HG03135 (cell line): Measurements from ENCODE around the gene HKDC1.
"Not testable (repeated sequence)": the region's sequence is repeated elsewhere in the genome, so short reads cannot be mapped to it uniquely, and the experiment has no call there.

ENCODE experiments used
- ATAC-seq: cut with Tn5 transposase; IDR thresholded peaks from one replicate; pipeline ENCODE4 v1.9.1; 2021; ENCODE audit warnings: mild to moderate bottlenecking, moderate library complexity; ENCODE audit not compliant: unreplicated experiment

Gene HKDC1

GRCh38 chr10:69220041-69220451 lies at the start of gene HKDC1:
TSS of gene HKDC1 (plus strand) at chr10:69220332. CDS start at chr10:69220436, 104 bp downstream.
- ATAC-seq: no peak

- ATAC-seq: no peak
Measured at GRCh38 chr10:69172241-69172982, 47.7 kb upstream of the HKDC1 start.

- ATAC-seq: not testable (repeated sequence)
Measured at GRCh38 chr10:69175326-69175725, 44.8 kb upstream of the HKDC1 start.

GRCh38 chr10:69176823-69177222 lies 43.3 kb upstream of the HKDC1 start:
- ATAC-seq: no peak

- ATAC-seq: peak; percentile 25
Measured at GRCh38 chr10:69179089-69179742, 40.9 kb upstream of the HKDC1 start.

GRCh38 chr10:69179743-69180524 lies 40.2 kb upstream of the HKDC1 start, which contains the start of gene SUPV3L1:
TSS of gene SUPV3L1 (plus strand) at chr10:69180234. CDS start at chr10:69180292, 58 bp downstream.
- peak; percentile 84 for ATAC-seq

- ATAC-seq: no peak
Measured at GRCh38 chr10:69180525-69181204, 39.5 kb upstream of the HKDC1 start.

GRCh38 chr10:69181433-69181832 lies 38.7 kb upstream of the HKDC1 start:
- no peak for ATAC-seq

- ATAC-seq: no peak
Measured at GRCh38 chr10:69182005-69182404, 38.1 kb upstream of the HKDC1 start.

- ATAC-seq: no peak
Measured at GRCh38 chr10:69186524-69186923, 33.6 kb upstream of the HKDC1 start.

- ATAC-seq: no peak
Measured at GRCh38 chr10:69201045-69201444, 19.1 kb upstream of the HKDC1 start.

GRCh38 chr10:69202332-69202731 lies 17.8 kb upstream of the HKDC1 start:
- no peak for ATAC-seq

GRCh38 chr10:69208761-69209160 lies 11.4 kb upstream of the HKDC1 start:
- no peak for ATAC-seq

- ATAC-seq: no peak
Measured at GRCh38 chr10:69209787-69210484, 10.2 kb upstream of the HKDC1 start.

- ATAC-seq: no peak
Measured at GRCh38 chr10:69211104-69211503, 9.0 kb upstream of the HKDC1 start.

- no peak for ATAC-seq
Measured at GRCh38 chr10:69211524-69211923, 8.6 kb upstream of the HKDC1 start.

GRCh38 chr10:69213591-69214311 lies 6.4 kb upstream of the HKDC1 start:
- ATAC-seq: no peak

GRCh38 chr10:69214666-69215131 lies 5.4 kb upstream of the HKDC1 start:
- ATAC-seq: no peak

GRCh38 chr10:69215405-69216171 lies 4.5 kb upstream of the HKDC1 start:
- no peak for ATAC-seq
